ENCODE measurements around the gene WWOX. TPM values are rescaled to one million over a fixed set of nuclear protein-coding genes. Genes with fewer than 3 reads are reported as not detected.
A peak's percentile ranks its signal among the peaks of the same experiment; 100 is the strongest.
"Not testable (repeated sequence)": the region's sequence is repeated elsewhere in the genome, so short reads cannot be mapped to it uniquely, and the experiment has no call there.

Gene WWOX
- 10 to 100 TPM; 19.1 to 23.7 TPM for total RNA-seq

GRCh38 chr16:78099271-78100111 is at the start of gene WWOX:
Gene WWOX (plus strand): TSS chr16:78099654.
- Mint-ChIP-seq H3K27ac (peak within 1 kb of the TSS; percentile 87), H3K36me3 (ENCODE audit: low read depth) (peaks cover 4% of the 10 kb centered on the region), H3K27me3 (no peaks in the 10 kb centered on the region), H3K9me3 (no peaks in the 10 kb centered on the region), H3K4me3 (peak within 1 kb of the TSS; percentile 86), H3K4me1 (ENCODE audit: low read depth) (peaks cover 31% of the 10 kb centered on the region)
- intact Hi-C loops (cut with micrococcal nuclease): loop anchor here (5.0 kb wide), 1 partner anchor 92 kb away; no protein-coding TSS in a partner anchor
- ChIA-PET CTCF (interaction anchor here (0.6 to 1.6 kb wide), 11 partner anchors 9 to 339 kb away, joined by 3 to 11 read pairs (median 3); no protein-coding TSS in a partner anchor), POLR2A (interaction anchor here (0.7 to 1.9 kb wide), 9 partner anchors 9 to 1171 kb away, joined by 3 to 9 read pairs (median 4); no protein-coding TSS in a partner anchor)
- ATAC-seq (peak; percentile 95), DNase-seq (peak; percentile 97)
- TF ChIP-seq CTCF (IDR thresholded peaks at IDR 0.05): peak; percentile 96

GRCh38 chr16:78050734-78051400 is 48.6 kb upstream of the WWOX start:
- Mint-ChIP-seq H3K9me3 (no peaks in the 10 kb centered on the region), H3K27ac (no peak overlapping the region), H3K4me1 (ENCODE audit: low read depth) (no peaks in the 10 kb centered on the region), H3K27me3 (peaks cover 15% of the 10 kb centered on the region), H3K36me3 (ENCODE audit: low read depth) (no peaks in the 10 kb centered on the region), H3K4me3 (no peak overlapping the region)
- POLR2A ChIA-PET: no interaction called here
- intact Hi-C loops (cut with micrococcal nuclease): no loop called here
- no peak for TF ChIP-seq CTCF (IDR thresholded peaks at IDR 0.05)
- ATAC-seq: no peak
- CTCF ChIA-PET: interaction anchor here (0.9 kb wide), 1 partner anchor 49 kb away, joined by 3 read pairs; the partner anchor contains the start of gene WWOX
- DNase-seq: no peak

- no peaks in the 10 kb centered on the region for H3K36me3 Mint-ChIP-seq (ENCODE audit: low read depth)
- H3K27ac Mint-ChIP-seq: no peak overlapping the region
- no peaks in the 10 kb centered on the region for H3K4me1 Mint-ChIP-seq (ENCODE audit: low read depth)
- ChIA-PET POLR2A (no interaction called here), CTCF (interaction anchor here (1.0 kb wide), 1 partner anchor 42 kb away, joined by 3 read pairs; the partner anchor contains the start of gene WWOX)
- DNase-seq: no peak
- H3K9me3 Mint-ChIP-seq: no peaks in the 10 kb centered on the region
- no peak for TF ChIP-seq CTCF (IDR thresholded peaks at IDR 0.05)
- H3K4me3 Mint-ChIP-seq: no peak overlapping the region
- intact Hi-C loops (cut with micrococcal nuclease): no loop called here
- peaks cover 5% of the 10 kb centered on the region for H3K27me3 Mint-ChIP-seq
- ATAC-seq: no peak
Observed at GRCh38 chr16:78057803-78058564, 41.5 kb upstream of the WWOX start.

GRCh38 chr16:78059806-78060205 is 39.6 kb upstream of the WWOX start:
- H3K4me1 Mint-ChIP-seq (ENCODE audit: low read depth); CTCF ChIA-PET; intact Hi-C loops (cut with micrococcal nuclease); H3K36me3 Mint-ChIP-seq (ENCODE audit: low read depth); POLR2A ChIA-PET; ATAC-seq; DNase-seq; H3K4me3 Mint-ChIP-seq; H3K9me3 Mint-ChIP-seq; H3K27me3 Mint-ChIP-seq; H3K27ac Mint-ChIP-seq: not testable (repeated sequence)

- no peak for TF ChIP-seq CTCF (IDR thresholded peaks at IDR 0.05)
Observed at GRCh38 chr16:78060295-78060694, 39.2 kb upstream of the WWOX start.

More at GRCh38 chr16:78060295-78060694, 39.2 kb upstream of the WWOX start:
- Mint-ChIP-seq H3K9me3 (no peaks in the 10 kb centered on the region), H3K27me3 (peaks cover 9% of the 10 kb centered on the region), H3K27ac (no peak overlapping the region), H3K36me3 (ENCODE audit: low read depth) (no peaks in the 10 kb centered on the region), H3K4me3 (no peak overlapping the region), H3K4me1 (ENCODE audit: low read depth) (no peaks in the 10 kb centered on the region)
- ChIA-PET POLR2A (no interaction called here), CTCF (no interaction called here)
- DNase-seq (no peak), ATAC-seq (no peak)
- intact Hi-C loops (cut with micrococcal nuclease): no loop called here

All from activated CD8-positive, alpha-beta T cell treated with anti-CD3 and anti-CD28 coated beads for 36 hours (primary cell).